GM19397 (cell line): ENCODE results near the gene TEX50.
"Not testable (repeated sequence)": the region's sequence is repeated elsewhere in the genome, so short reads cannot be mapped to it uniquely, and the experiment has no call there.

Experiments
- ATAC-seq: cut with Tn5 transposase; IDR thresholded peaks from one replicate; pipeline ENCODE4 v1.9.1; 2021; ENCODE audit warnings: mild to moderate bottlenecking, moderate library complexity; ENCODE audit not compliant: unreplicated experiment

TEX50 gene

GRCh38 chr1:173661271-173661670 lies 26.1 kb downstream of the TEX50 start:
- no peak for ATAC-seq

GRCh38 chr1:173661763-173662162 lies 26.6 kb downstream of the TEX50 start:
- no peak for ATAC-seq

- no peak for ATAC-seq
Observed at GRCh38 chr1:173663159-173663558, 28.0 kb downstream of the TEX50 start.

- ATAC-seq: no peak
Observed at GRCh38 chr1:173666646-173667045, 31.5 kb downstream of the TEX50 start.

GRCh38 chr1:173669491-173669941 lies 34.4 kb downstream of the TEX50 start, which contains the start of gene ANKRD45:
TSS of gene ANKRD45 (minus strand) at chr1:173669851. CDS start at chr1:173659418, 10,433 bp downstream.
- ATAC-seq: no peak

GRCh38 chr1:173674496-173674895 lies 39.4 kb downstream of the TEX50 start:
- ATAC-seq: not testable (repeated sequence)

- ATAC-seq: not testable (repeated sequence)
Observed at GRCh38 chr1:173680152-173680551, 45.0 kb downstream of the TEX50 start.

GRCh38 chr1:173682184-173682583 lies 47.0 kb downstream of the TEX50 start:
- ATAC-seq: no peak

GRCh38 chr1:173683838-173684237 lies 48.7 kb downstream of the TEX50 start:
- ATAC-seq: not testable (repeated sequence)

- ATAC-seq: not testable (repeated sequence)
Observed at GRCh38 chr1:173685121-173685520, 50.0 kb downstream of the TEX50 start.
